ENCODE measurements around the gene TTC21A.
"Not testable (repeated sequence)": the region's sequence is repeated elsewhere in the genome, so short reads cannot be mapped to it uniquely, and the experiment has no call there.

TTC21A gene

DNA sequence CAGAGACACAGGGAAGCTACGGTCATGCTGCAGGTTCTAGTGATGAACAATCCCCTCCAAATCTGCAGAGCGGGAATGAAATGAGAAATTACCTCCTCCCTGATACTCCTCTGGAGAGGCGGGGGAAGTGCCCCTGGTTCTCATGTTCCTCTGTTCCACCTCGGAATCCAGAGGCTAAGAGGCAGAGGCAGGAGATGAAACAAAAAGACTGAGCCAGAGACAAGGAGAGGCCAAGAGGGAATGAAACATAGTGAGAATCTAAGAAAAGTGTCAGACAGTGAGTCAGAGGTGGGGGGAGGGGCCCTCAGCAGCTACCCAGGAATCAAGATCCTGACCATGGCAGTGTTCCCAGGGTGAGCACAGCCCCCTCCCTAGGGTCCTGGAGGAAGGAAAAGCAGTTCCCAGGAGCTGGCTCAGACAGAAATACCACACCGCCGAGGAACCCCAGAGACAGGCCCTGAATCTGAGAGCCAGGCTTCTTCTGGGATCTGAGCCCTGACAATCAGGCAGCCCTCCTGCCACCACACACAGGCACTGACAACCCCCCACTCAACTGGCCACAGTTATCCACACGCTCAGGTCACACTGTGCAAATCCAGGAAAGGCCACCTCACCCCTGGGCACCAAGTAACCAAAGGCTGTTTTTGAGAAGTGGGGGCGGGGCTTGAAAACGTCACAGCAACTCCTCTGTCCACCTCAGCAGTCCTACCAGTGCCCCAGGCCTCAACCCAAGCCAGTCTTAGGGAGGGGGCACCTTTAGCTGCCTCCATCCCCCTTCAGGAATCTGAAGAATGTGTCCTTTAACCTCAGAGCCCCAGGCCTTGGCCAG lies 43.5 kb downstream of the TTC21A start:
- DNase-seq (ENCODE audit: low read depth), result peak; percentile 98

DNA sequence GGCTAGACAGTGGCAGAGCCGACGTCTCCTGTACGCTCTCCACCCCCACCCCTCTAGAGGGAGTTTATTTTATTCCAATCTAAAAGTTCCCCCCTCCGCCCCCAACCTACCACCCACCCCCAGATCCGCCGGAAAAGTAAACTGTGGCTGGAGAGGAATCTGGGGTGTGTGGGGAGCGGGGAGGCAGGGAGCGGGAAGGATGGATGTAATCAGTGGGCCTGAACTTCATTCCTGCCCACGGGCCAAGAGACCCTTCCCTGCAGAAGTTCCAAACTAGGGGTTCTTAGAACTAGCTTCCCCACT lies 46.4 kb downstream of the TTC21A start:
- no peak for DNase-seq (ENCODE audit: low read depth)

DNA sequence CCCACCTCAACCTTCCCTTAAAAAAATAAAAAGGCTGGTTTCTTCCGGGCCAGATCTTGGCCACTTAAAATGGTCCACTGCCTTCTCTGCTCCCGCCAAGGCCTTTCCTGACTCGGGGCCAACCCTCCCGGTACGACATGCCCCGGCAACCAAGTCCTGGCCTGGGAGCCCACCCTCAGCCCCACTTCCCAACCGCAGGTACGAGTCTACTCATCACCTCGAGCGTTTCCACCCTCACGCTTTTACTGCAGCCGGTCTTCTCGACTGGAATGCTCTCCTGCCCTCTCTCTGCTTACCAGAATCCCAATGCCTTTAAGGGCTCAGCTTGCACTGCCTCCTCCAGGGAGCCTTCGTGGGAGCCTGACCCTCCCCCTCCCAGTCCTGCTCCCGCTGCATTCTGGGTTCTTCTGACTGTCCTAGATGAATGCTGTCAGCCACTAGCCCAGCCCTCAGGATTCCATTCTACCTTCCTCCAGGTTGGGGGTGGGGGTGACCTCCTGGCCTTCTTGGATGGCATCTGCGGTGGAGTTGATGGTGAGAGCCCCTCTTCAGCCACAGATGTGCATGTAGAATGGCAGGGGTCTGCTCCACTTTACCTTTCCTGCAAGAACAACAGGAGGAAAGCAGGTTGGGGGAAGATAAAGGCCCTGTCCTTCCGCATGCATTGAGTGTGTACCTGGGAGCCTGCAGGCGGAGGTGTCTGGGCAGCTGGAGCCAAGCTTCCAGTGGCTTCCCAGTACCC lies 47.0 kb downstream of the TTC21A start:
- DNase-seq (ENCODE audit: low read depth), result peak; percentile 76

DNA sequence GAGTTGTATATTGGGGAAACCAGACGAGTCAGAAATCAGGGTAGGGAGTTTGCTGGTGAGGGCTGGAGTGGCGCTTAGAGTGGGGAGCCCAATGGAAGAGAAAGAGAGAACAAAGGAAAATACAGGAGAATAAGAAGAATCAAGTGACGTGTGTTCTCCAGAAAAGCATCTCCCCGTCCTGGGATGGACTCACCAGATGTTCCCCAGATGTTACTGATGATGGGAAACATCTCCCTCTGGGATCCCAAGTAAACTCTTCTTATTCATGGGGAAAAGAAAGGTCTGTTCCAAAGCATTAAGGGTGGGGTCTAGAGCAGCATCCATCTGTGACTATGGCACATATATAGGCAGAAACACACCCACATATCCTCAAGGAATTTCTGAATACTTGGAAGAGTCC lies 48.9 kb downstream of the TTC21A start:
- DNase-seq (ENCODE audit: low read depth), result no peak

DNA sequence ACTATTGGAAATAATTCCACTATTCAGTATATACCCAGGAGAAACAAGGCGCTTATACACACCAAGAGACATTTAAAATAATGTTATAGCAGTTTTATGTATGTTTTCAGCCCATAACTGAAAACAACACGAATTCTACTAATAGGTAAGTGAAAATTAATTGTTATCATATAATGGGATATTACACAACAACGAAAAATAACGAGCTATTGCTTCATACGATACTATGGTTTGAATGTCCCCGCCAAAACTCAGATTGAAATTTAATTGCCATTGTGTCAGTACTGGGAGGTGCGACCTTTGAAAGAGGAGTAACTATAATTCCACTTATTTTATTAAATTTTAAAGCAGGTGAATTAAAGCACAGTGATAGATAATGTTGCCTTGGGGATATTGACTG lies 49.9 kb downstream of the TTC21A start:
- DNase-seq (ENCODE audit: low read depth), result no peak

DNA sequence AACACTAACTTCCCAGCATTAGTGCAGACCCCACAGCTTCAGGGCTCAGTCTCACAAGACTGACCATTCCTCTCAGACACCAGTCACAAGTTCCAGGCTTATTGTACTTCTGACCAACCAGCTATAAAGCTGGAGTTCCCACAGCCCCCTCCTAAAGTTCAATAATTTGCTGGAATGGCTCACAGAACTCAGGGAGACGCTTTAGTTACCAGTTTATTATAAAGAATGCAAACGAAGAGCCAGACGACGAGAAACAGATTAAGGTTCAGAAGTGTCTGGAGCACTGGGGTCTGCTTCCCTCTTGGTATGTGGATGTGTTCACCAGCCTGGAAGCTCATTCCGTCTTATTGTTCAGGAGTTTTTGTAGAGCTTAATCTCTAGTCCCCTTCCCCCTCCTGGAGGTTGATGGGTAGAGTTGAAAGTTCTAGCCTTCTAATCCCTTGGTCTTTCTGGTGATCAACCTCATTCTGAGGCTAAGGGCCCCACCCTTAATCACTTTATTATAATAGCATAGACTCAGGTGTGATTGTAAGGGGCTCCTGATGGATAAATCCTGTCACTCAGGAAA lies 50.8 kb downstream of the TTC21A start:
- no peak for DNase-seq (ENCODE audit: low read depth)

DNA sequence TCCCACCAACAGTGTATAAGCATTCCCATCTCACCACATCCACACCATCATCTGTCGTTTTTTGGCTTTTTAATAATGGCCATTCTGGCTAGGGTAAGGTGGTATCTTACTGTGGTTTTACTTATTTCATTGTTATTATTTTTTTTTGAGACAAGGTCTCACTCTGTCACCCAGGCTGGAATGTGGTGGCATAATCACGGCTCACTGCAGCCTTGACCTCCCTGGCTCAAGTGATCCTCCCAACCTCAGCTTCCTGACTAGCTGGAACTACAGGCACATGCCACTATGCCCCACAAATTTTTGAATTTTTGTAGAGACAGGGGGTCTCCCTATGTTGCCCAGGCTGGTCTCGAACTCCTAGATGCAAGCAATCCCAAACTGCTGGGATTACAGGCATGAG lies 56.9 kb downstream of the TTC21A start:
- no peak for DNase-seq (ENCODE audit: low read depth)

DNA sequence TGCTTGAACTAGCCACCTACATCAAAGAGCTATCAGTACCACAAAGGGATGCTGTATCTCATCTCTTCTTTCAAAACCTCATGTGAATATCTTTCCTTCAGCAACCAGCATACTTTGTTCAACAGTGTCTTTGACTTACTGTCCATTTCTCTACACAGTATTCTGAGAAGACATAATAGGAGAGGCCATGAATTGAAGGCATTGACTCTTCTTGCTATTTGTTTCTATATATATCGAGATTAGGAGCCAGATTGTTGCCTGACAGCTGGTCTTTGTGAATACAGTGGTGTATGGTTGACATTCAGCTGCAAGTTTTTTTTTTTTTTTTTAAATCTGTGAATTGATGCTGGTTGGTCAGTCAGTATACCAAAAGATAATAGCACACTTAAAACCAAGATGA lies 58.0 kb downstream of the TTC21A start:
- DNase-seq (ENCODE audit: low read depth), result no peak

DNA sequence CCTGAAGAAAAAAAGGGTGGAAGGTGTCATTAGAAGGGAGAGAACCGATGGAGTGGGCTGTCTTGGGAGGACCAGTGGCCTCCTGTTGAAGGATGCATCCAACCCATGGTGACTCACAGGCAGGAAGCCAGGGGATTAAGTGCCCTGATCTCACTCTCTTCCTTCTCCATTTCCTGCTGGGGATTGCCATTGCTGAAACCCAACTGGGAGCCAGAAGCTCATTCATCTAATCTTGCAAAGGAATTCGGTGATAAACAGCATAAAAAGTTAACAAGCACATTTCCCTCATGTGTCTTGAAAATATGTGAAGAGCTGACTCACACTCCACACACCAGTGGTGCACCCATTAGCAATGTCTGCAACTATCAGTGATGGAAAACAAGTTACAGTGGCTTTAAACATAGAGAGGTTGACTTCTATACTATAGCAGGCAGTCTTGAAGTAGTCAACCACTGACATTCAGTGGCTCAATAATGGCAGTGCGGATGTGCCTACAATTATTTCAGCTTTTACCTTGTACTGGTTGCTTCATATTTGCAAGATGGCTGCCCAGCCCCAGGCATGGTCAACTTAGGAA lies 58.7 kb downstream of the TTC21A start:
- peak; percentile 99 for DNase-seq (ENCODE audit: low read depth)

DNA sequence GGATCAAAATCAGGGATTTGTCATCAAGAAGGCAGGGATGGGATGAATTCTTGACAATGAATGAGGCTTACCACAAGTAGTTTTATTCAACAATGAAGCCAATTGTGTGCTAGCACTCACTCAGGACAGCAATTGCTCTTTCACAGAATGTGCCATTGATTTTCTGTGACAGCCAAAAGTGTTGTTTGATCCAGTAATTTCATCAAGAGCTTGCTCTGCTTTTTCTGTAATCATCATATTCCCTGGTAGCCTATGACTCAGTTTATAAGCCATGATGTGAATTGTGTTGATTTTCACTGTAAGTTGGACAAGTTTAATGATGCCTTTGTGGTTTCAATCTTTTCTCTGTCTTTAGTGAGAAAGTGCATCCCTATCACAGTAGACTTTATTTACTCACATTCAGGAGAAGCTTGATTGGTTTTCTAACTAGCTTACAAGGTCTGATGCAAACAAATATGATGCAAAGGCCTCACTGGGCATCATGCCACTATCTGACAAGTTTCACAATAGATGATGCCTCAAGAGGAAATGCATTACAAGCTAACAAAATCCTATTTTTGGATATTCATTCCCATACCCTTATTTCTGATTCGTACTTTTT lies 59.6 kb downstream of the TTC21A start:
- DNase-seq (ENCODE audit: low read depth), result peak; percentile 99

DNA sequence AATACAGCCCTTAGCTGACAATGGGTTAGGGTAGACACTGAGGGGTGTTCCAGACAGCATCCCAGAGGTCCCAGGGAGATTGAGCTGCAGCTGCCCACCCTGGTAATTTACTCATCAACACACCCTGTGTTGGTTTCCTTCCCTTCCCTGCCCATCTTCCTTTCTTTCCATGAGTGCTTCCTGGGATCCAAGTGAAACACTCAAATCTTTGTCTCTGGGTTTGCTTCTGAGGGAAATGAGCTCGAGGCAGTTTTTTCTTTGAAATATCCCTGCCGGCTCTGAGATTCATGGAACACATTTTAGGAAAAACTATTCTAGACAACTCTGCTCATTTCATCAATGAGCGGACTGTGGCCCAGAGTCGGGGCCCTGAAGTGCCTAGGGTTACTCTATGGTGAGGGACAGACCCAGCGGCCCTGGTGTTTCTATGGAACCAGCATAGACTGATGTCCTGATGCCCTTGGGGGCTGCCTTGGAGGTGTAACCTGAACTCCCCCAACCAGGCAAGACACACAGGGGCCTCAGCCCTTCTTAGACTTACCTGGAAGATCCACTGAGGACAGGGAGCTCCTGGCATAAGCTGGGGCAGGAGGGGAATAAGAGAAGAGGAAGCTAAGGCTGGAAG lies 60.8 kb downstream of the TTC21A start:
- DNase-seq (ENCODE audit: low read depth), result no peak

DNA sequence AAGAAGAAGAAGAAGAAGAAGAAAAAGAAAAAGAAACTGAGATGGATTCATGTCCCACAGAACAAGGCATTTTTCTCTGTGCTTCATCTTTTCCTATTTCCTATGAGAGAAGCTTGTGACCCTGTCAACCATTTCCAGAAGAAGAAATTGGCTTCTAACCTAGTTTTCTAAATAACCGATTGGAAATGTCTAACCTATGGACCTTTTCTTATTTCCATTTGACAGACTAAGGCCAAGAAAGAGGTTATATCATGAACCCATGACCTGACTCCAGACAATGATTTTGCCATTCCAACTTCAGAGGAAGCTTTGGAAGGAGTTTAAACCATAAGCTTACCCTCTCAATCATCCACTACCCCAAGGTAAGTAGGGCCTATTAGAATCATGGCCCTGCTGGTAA lies 62.2 kb downstream of the TTC21A start:
- no peak for DNase-seq (ENCODE audit: low read depth)

DNA sequence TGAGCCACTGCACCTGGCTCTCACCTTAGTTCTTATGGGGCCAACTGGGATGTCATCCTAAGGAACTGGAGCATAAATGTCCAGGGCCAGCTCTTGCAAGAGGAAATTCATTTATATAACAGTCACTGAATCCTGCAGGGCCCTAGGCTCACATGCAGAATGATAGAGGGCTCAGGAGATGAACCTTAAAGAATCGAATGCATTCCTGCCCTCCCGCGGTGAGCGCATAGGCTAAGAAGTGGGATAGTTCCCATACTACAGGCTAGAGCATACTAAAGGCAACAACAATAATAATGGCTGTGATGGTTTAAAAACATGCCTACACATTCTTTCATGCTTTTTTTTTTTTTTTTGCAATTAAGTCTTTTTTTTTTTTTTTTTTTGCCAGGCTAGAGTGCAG lies 63.0 kb downstream of the TTC21A start:
- DNase-seq (ENCODE audit: low read depth), result no peak

DNA sequence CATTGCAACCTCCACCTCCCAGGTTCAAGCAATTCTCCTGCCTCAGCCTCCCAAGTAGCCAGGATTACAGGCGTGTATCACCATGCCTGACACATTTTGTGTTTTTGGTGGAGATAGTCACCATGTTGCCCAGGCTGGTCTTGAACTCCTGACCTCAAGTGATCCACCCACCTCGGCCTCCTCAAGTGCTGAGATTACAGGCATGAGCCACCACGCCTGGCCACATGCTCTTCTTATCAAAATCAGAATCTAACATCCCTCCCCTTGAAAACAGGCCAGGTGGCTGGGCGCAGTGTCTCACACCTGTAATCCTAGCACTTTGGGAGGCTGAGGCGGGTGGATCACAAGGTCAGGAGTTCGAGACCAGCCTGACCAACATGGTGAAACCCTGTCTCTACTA lies 63.4 kb downstream of the TTC21A start:
- DNase-seq (ENCODE audit: low read depth), result not testable (repeated sequence)

DNA sequence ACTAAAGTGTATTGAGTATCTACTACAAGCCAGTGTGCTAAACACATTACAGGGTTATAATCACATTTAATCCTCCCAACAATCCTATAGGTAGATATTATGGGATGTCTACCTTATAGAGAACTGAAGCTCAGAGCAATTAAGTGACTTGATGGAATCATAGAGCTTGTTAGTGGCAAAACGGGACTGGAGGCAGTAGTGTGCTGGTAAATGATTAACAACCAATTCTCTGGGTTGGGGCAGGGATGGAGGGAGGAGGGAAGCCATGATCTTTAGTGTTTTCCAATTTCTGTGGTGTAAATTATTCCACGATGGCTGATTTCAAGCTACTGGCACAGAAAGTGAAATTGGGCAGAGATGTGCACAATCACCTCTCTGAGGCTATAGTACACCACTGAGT lies 64.4 kb downstream of the TTC21A start:
- no peak for DNase-seq (ENCODE audit: low read depth)

DNA sequence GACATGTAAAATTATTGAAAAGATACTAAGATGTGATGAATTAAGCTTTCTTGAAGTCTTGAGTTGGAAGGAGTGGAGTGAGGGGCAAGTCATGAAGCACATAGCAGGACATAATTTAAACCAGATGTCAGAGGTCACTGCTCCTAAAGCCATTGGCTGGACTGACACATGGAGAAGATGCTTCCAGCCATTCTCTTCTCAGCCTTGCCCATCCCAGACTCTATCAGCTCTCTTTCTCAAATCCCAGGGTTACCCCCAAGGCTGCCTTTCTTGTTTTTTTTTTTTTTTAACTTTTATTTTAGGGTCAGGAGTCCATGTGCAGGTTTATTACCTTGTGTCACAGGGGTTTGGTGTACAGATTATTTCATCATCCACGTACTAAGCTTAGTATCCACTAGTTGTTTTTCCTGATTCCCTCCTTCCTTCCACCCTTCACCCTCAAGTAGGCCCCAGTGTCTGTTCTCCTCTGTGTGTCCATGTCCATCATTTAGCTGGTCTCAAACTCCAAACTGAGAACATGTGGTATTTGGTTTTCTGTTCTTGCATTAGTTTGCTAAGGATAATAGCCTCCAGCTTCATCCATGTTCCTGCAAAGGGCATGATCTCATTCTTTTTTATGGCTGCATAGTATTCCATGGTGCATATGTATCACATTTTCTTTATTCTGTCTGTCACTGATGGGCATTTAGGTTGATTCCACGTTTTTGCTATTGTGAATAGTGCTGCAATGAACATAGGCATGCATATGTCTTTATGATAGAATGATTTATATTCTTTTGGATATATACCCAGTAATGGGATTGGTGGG lies 66.0 kb downstream of the TTC21A start:
- DNase-seq (ENCODE audit: low read depth), result no peak

DNA sequence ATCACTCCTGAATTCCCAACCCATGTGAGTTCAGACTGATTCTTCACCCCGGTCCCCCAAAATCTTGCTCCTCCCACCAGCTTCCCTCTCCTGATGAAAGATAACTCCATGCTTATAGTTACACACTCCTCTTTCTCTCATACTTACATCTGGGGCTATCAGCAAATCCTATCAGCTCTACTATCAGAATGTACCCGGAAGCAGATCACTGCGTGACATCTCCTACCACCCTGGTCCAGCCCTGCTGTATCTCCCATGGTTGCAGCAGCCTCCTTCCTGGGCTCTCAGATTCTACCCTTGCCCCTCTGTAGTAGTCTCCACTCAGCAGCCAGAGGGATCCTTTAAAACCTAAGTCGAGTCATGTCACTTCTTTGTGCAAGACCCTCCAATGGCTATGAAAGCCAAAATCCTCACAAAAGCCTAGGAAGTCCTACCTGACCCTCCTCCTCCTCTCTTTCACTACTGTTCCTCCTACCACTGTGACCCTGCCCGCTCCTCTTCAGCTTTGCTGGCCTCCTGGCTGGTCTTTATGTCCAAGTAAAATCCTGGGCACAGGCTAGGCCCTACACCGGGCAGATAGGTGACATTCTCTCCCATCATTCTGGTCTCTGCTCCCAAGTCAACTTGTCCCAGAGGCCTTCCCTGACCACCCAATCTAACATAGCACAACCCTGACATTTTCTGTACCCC lies 68.7 kb downstream of the TTC21A start:
- DNase-seq (ENCODE audit: low read depth), result no peak

DNA sequence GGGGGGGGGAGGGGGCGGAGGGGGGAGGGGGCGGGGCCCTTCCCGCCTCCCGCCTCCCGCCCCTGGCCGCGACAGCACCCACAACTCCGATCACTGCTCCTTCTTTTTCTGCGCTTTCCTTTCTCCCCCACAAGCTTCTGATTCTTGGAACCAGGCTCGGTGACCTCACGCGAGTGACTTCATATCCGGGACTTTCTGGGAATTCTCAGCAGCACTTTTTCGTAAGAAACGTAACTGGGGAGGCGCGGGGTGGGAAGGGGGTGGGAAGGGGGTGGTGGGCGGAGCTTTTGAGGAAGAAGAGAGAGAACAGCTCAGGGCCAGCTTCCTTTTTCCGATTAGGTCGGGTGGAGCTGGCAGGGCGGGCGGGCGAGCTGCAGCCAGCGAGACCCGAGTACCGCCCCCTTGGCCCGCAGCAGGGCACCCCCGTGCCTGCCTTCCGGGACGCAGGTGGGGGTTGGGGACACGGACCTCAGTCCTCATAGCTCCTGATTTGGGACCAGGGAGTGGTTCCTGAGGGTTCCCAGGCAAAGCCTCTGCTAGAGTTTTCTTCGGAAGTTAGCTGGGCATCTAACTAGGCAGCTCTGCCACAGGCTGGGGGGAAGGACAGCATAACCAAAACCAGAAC lies 70.3 kb downstream of the TTC21A start:
- peak; percentile 97 for DNase-seq (ENCODE audit: low read depth)

DNA sequence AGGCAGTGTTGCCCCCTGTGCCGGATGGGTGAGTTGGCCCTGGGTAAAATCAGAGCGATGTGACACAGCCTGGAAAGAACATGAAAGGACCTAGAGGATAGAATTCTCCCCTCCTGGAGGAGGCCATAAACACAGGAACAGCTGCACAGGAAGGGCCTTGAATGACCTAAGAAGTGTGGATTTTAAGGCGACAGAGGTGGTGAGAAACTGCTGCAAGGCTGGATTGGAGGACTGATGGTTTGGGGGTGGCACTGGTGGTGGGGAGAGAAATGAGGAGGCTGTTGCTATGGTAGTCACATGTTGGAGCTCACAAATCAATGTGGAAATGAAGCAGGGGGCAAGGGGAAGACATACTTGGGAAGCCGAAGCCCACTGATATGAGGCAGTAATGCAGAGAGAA lies 71.1 kb downstream of the TTC21A start:
- no peak for DNase-seq (ENCODE audit: low read depth)

DNA sequence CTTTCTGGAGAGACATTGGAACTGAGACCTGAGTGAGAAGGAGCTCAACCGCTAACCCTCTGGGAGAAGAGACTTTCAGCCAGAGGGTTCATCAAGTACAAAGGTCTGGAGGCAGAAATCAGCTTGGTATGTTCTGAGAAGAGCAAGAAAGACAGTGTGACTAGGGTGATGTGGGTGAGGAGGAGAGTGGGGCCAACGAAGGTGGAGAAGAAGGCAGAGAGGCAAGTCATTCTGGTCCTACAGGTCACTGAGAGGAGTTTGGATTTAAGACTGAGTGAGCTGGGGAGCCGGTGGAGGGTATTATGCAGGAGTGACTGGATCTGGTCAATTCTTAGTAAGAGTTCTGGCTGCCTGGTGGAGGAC lies 72.7 kb downstream of the TTC21A start:
- no peak for DNase-seq (ENCODE audit: low read depth)

Data from amniotic epithelial cell (primary cell).